Parathyroid adenoma (tissue), 2 donors: ENCODE data around the gene C9.

Source experiments
- H2AFZ ChIP-seq: fragments of 300-600 bp; sonication (generic); one replicate; pipeline ENCODE4 v1.7.0; 2017; ENCODE audit warnings: antibody characterized with exemption, mild to moderate bottlenecking
- H3K27ac ChIP-seq: fragments of 300-600 bp; sonication (generic); one replicate; pipeline ENCODE4 v1.7.0; 2017
- H3K27me3 ChIP-seq: fragments of 300-600 bp; sonication (generic); one replicate; pipeline ENCODE4 v1.7.0; 2017; ENCODE audit warnings: low read length; ENCODE audit not compliant: control insufficient read depth, insufficient read depth
- H3K36me3 ChIP-seq: fragments of 300-600 bp; sonication (generic); one replicate; pipeline ENCODE4 v1.7.0; 2017; ENCODE audit warnings: low read length; ENCODE audit not compliant: control insufficient read depth, insufficient read depth
- H3K4me1 ChIP-seq: fragments of 300-600 bp; sonication (generic); one replicate; pipeline ENCODE4 v1.7.0; 2017; ENCODE audit warnings: control low read depth
- H3K4me2 ChIP-seq: fragments of 300-600 bp; sonication (generic); one replicate; pipeline ENCODE4 v1.7.0; 2017; ENCODE audit warnings: low read length
- H3K4me3 ChIP-seq: fragments of 300-600 bp; sonication (generic); one replicate; pipeline ENCODE4 v1.7.0; 2017; ENCODE audit warnings: low read depth, low read length
- H3K79me2 ChIP-seq: fragments of 300-600 bp; sonication (generic); one replicate; pipeline ENCODE4 v1.7.0; 2017; ENCODE audit warnings: control low read depth
- H3K9ac ChIP-seq: fragments of 300-600 bp; sonication (generic); one replicate; pipeline ENCODE4 v1.7.0; 2017; ENCODE audit warnings: mild to moderate bottlenecking
- H3K9me3 ChIP-seq: fragments of 300-600 bp; sonication (generic); one replicate; pipeline ENCODE4 v1.7.0; 2017; ENCODE audit warnings: low read length; ENCODE audit not compliant: control insufficient read depth
- CTCF ChIP-seq: fragments of 300-600 bp; sonication (generic); IDR thresholded peaks from one replicate; pipeline ENCODE4 v1.7.0; 2017; ENCODE audit warnings: antibody characterized with exemption, mild to moderate bottlenecking
- donor health status: primary hyperparathyroidism.

The C9 gene

GRCh38 chr5:39364367-39364766 is at the start of gene C9:
TSS of gene C9 (minus strand) at chr5:39364495. CDS start at chr5:39364464, 31 bp downstream.
- TF ChIP-seq CTCF, result no peak
- Histone ChIP-seq H3K27me3 (no peaks in the 10 kb centered on the region), H3K27ac (no peak within 1 kb of the TSS), H3K9me3 (no peaks in the 10 kb centered on the region), H3K36me3 (no peaks in the 10 kb centered on the region), H3K9ac (no peak within 1 kb of the TSS), H3K4me1 (no peaks in the 10 kb centered on the region), H3K4me2 (no peak within 1 kb of the TSS), H3K4me3 (no peak within 1 kb of the TSS), H2AFZ (no peak within 1 kb of the TSS), H3K79me2 (no peaks in the 10 kb centered on the region)

GRCh38 chr5:39413771-39414170 is 49.5 kb upstream of the C9 start:
- H3K9ac ChIP-seq, result no peak overlapping the region
- no peak overlapping the region for H3K4me2 ChIP-seq
- H2AFZ ChIP-seq, result no peak overlapping the region
- H3K4me3 ChIP-seq, result no peak overlapping the region
- H3K27me3 ChIP-seq, result no peaks in the 10 kb centered on the region
- no peaks in the 10 kb centered on the region for H3K9me3 ChIP-seq
- no peaks in the 10 kb centered on the region for H3K36me3 ChIP-seq
- H3K27ac ChIP-seq, result no peak overlapping the region
- H3K4me1 ChIP-seq, result no peaks in the 10 kb centered on the region
- H3K79me2 ChIP-seq, result no peaks in the 10 kb centered on the region
- TF ChIP-seq CTCF, result no peak

- Histone ChIP-seq H2AFZ (no peak overlapping the region), H3K4me2 (no peak overlapping the region), H3K27ac (no peak overlapping the region), H3K36me3 (no peaks in the 10 kb centered on the region), H3K27me3 (no peaks in the 10 kb centered on the region), H3K79me2 (no peaks in the 10 kb centered on the region), H3K9ac (no peak overlapping the region), H3K9me3 (no peaks in the 10 kb centered on the region), H3K4me1 (no peaks in the 10 kb centered on the region), H3K4me3 (no peak overlapping the region)
- no peak for TF ChIP-seq CTCF
Measured at GRCh38 chr5:39412721-39413394, 48.6 kb upstream of the C9 start.

- H3K9me3 ChIP-seq, result no peaks in the 10 kb centered on the region
- no peaks in the 10 kb centered on the region for H3K4me1 ChIP-seq
- no peak for TF ChIP-seq CTCF
- no peak overlapping the region for H3K9ac ChIP-seq
- H3K27me3 ChIP-seq, result no peaks in the 10 kb centered on the region
- no peak overlapping the region for H3K4me3 ChIP-seq
- H2AFZ ChIP-seq, result no peak overlapping the region
- no peak overlapping the region for H3K4me2 ChIP-seq
- no peak overlapping the region for H3K27ac ChIP-seq
- no peaks in the 10 kb centered on the region for H3K36me3 ChIP-seq
- no peaks in the 10 kb centered on the region for H3K79me2 ChIP-seq
Measured at GRCh38 chr5:39411985-39412384, 47.7 kb upstream of the C9 start.

- Histone ChIP-seq H3K9me3 (no peaks in the 10 kb centered on the region), H3K36me3 (no peaks in the 10 kb centered on the region), H3K4me2 (no peak overlapping the region), H3K9ac (no peak overlapping the region), H3K4me1 (no peaks in the 10 kb centered on the region), H3K27ac (no peak overlapping the region), H2AFZ (no peak overlapping the region), H3K4me3 (no peak overlapping the region), H3K79me2 (no peaks in the 10 kb centered on the region), H3K27me3 (no peaks in the 10 kb centered on the region)
- no peak for TF ChIP-seq CTCF
Measured at GRCh38 chr5:39411061-39411460, 46.8 kb upstream of the C9 start.
